ENCODE measurements around the gene ACAD10. TPM values are rescaled to one million over a fixed set of nuclear protein-coding genes. Genes with fewer than 3 reads are reported as not detected.

ACAD10 gene
- total and polyA plus RNA-seq, 4 donors = 10.7 to 34.8 (median 21.2) TPM

DNA sequence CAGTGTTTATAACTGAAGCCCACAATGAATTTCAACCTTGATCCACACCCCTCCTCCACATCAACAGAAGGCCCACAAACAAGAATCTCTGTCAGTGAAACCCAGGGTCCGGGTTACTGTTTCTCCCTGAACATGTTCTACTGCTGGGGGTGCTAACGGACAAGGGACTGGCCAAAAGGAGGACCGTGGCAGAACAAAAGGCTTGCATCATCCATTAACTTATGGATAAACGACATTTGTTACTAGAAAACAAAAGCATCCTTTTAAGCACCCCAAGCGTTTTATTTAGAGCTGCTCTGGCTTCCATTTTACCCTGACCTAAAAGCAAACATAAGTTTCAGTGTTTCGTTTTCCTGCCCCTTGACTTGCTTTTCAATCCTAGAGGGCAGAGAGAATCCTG lies 32.3 kb upstream of the ACAD10 start:
- DNase-seq (ENCODE audit: low spot score) = no peak
- Histone ChIP-seq H3K9me3 (ENCODE audit: control insufficient read depth in 4 of 4, low read length in 3 of 4) (no peaks in the 10 kb centered on the region), H3K36me3 (ENCODE audit: control insufficient read depth in 4 of 4, insufficient read depth in 3 of 4, low read depth in 1 of 4, low read length in 3 of 4) (peaks cover 4 to 46% (median 32%) of the 10 kb centered on the region in 4 donors), H3K27me3 (ENCODE audit: control insufficient read depth in 4 of 4, insufficient read depth in 4 of 4, low read length in 3 of 4) (no peaks in the 10 kb centered on the region), H3K4me1 (ENCODE audit: control insufficient read depth in 4 of 4, insufficient read depth in 4 of 4, low read length in 3 of 4) (peaks cover 0 to 3% (median 0%) of the 10 kb centered on the region in 4 donors), H3K4me3 (ENCODE audit: low read depth in 1 of 3, low read length in 3 of 3) (no peak overlapping the region), H3K9ac (ENCODE audit: low read depth in 1 of 2, low read length in 2 of 2) (no peak overlapping the region), H3K27ac (ENCODE audit: low read depth in 1 of 2, low read length in 2 of 2) (no peak overlapping the region)
- WGBS = 92% methylated on average over 6 of the region's 6 CpGs
- TF ChIP-seq NR2F2 (IDR thresholded peaks at IDR 0.05) = no peak
- TF ChIP-seq REST (IDR thresholded peaks at IDR 0.05) = no peak
- TF ChIP-seq TAF1 (conservative IDR thresholded peaks at IDR 0.05) = no peak
- no peak for TF ChIP-seq FOXA1 (IDR thresholded peaks at IDR 0.05)
- TF ChIP-seq SP1 (IDR thresholded peaks at IDR 0.05) = no peak
- TF ChIP-seq FOXA2 (IDR thresholded peaks at IDR 0.05) = no peak
- no peak for TF ChIP-seq GABPA (IDR thresholded peaks at IDR 0.05 in 1 of 2, conservative IDR thresholded peaks at IDR 0.05 in 1 of 2)
- TF ChIP-seq RAD21 (IDR thresholded peaks at IDR 0.05) = no peak

- Histone ChIP-seq H3K27ac (ENCODE audit: low read depth in 1 of 2, low read length in 2 of 2) (no peak overlapping the region), H3K4me3 (ENCODE audit: low read depth in 1 of 3, low read length in 3 of 3) (no peak overlapping the region), H3K36me3 (ENCODE audit: control insufficient read depth in 4 of 4, insufficient read depth in 3 of 4, low read depth in 1 of 4, low read length in 3 of 4) (peaks cover 7 to 45% (median 36%) of the 10 kb centered on the region in 4 donors), H3K9me3 (ENCODE audit: control insufficient read depth in 4 of 4, low read length in 3 of 4) (no peaks in the 10 kb centered on the region), H3K27me3 (ENCODE audit: control insufficient read depth in 4 of 4, insufficient read depth in 4 of 4, low read length in 3 of 4) (no peaks in the 10 kb centered on the region), H3K4me1 (ENCODE audit: control insufficient read depth in 4 of 4, insufficient read depth in 4 of 4, low read length in 3 of 4) (peaks cover 0 to 3% (median 0%) of the 10 kb centered on the region in 4 donors), H3K9ac (ENCODE audit: low read depth in 1 of 2, low read length in 2 of 2) (no peak overlapping the region)
- TF ChIP-seq RXRA (IDR thresholded peaks at IDR 0.05) (no peak), JUND (IDR thresholded peaks at IDR 0.05) (no peak), TAF1 (conservative IDR thresholded peaks at IDR 0.05) (no peak), SP1 (IDR thresholded peaks at IDR 0.05) (no peak), RAD21 (IDR thresholded peaks at IDR 0.05) (no peak), CTCF (IDR thresholded peaks at IDR 0.05; ENCODE audit: low read depth, low read length, missing input control) (no peak), YY1 (IDR thresholded peaks at IDR 0.05) (no peak), REST (IDR thresholded peaks at IDR 0.05) (no peak), GABPA (IDR thresholded peaks at IDR 0.05 in 1 of 2, conservative IDR thresholded peaks at IDR 0.05 in 1 of 2) (no peak), ATF3 (IDR thresholded peaks at IDR 0.05) (no peak), FOXA1 (IDR thresholded peaks at IDR 0.05) (no peak), EGR1 (IDR thresholded peaks at IDR 0.05; ENCODE audit: low read depth in 2 of 2) (no peak), NR2F2 (IDR thresholded peaks at IDR 0.05) (no peak), HNF4G (IDR thresholded peaks at IDR 0.05) (no peak)
- TF ChIP-seq, protein P1, sequence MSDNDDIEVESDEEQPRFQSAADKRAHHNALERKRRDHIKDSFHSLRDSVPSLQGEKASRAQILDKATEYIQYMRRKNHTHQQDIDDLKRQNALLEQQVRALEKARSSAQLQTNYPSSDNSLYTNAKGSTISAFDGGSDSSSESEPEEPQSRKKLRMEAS (IDR thresholded peaks at IDR 0.05) = no peak
- WGBS = 94% methylated on average over 3 of the region's 3 CpGs
- DNase-seq (ENCODE audit: low spot score) = no peak
Measured at GRCh38 chr12:111655356-111655755, 30.5 kb upstream of the ACAD10 start.

Data from liver (tissue), 9 donors.